ENCODE measurements around the gene PLCB4.

PLCB4 gene

DNA sequence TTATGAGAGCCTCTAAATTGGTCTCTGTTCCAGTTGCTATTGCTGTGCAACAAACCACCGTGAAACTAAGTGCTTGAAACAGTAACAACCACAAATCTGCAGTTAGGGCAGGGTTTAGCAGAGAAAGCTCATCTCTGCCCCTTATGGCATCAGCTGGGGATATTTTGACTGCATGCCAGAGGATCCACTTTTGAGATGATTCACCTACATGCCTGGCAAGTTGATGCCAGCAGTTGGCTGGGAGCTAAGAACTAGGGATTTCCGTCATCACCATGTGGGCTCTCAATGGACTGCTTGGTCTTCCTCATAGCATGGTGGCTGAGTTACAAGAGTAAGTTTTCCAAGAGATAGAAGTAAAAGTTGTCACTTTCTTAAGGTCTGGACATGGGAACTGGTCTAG is 35.1 kb downstream of the PLCB4 start:
- DNase-seq (ENCODE audit: low read depth): no peak

DNA sequence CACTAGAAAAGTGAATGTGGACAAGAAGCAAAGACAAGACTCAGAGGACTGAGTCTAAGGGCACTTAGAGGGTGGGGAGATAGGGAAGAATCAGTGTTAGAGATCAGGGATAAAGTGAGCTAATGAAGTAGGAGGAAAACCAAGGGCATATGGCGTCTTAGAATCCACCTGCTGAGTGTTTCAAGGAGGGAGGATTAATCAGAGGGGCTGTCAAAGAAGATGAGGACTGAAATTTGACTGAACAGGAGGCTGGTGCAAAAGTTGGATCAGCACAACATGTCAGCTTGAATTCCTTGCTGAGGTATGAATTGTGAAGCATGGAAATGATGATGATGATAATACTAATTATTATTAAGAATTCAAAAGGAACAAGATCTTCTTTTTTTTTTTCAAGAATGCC is 39.4 kb downstream of the PLCB4 start:
- DNase-seq (ENCODE audit: low read depth): no peak

DNA sequence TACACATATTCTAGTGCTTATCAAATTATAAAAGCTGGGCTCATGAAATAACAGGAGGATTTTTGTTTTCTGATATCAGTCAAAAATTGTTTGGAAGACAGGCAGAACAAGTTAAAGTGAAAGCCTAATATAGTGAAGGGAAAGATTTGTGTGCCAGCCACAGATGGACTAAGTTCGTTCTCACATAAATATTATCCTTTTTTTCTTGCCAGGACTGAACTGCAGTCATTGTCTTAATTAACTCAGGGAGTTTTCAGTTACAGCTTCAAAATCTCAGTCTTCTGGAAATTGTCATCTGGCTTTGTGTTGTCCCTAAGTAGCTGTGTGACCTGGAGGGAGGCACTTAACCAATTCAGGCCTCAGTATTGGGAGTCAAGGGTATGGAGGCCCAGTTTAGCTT is 40.7 kb downstream of the PLCB4 start:
- DNase-seq (ENCODE audit: low read depth): no peak

DNA sequence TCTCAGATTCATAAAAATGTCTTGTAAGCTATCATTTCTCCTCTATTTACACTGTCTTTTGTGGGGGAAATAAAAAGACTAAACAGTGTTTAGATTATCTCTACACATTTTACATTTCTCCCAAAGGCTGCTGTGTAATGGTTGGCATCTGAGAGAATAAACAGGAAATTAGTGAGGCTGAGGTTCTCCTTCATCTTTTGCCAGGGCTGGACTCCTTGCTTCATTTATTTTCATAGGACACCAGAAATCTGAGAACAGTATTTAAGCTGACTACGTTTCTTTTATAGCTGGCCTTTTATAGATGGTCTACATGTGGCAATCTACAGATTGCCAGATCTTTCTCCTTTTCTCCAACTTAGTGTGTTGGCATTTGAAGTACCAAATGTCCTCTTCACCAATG is 41.5 kb downstream of the PLCB4 start:
- DNase-seq (ENCODE audit: low read depth): no peak

DNA sequence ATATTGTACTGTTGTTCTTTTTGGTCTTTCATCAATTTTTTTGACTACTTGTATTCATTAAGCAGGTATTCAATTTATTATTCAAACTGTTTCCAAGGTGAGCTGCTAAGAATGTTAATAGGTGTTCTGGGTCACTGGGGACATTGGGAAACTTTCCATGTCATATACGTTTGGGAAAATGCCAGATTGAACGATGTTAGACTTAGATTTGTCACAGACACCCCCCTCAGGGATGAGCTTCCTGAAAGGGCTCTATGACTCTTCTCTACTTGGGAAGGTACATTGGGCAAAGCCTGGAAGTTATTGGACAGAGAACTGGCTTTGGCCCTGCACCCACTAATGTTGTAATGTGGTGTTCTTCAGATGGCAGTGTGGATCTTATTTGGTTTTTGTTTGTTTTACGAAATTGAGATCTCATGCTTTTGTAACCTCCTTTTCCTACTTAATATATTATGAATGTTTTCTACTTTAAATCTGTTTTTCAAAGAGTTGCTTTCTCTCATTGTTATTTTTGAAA is 42.1 kb downstream of the PLCB4 start:
- DNase-seq (ENCODE audit: low read depth): no peak

DNA sequence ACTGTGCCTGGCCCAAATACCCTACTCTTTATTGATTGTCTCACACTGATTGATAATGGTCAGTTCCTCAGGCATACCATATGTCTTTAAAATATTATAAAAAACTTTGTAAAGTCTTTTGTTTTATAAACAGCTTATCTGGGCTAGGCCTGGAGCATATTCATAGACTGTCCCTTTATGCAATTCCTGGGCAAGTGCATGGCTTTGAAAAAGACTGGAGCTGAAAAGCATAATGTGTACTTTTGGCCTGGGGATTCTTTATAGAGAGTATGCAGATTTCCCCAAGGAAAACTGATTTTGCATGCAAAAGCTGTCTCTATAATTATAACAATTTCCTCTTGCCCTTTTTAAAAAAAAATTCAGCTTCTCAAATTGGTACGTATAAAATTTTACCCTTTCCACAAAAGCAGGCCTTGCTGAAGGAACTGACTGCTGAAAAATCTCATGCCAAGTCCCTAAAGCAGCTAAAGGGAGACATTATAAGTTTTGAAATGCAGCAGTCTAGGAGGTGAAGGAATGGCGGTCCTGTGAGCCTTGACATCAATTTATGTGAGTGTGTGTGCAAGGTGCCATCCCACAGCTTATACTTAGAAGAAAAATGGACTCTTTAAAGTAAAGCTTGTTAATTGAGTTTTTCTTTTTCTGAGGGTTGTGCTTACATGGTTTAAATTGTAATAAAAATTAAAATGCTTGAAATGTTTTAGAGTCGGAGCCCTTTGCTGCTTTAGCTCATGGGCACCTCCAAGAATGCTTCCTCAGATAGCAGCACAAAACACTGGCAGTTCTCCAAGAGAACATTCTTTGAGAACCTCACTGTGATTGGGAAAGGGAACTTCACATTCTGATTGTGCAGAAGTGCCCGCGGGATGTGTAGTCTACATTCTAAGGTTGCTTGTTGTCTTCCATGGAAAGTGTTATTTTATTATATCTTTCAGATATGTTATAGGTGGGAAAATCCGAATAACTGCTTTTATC is 43.9 kb downstream of the PLCB4 start:
- DNase-seq (ENCODE audit: low read depth): no peak

DNA sequence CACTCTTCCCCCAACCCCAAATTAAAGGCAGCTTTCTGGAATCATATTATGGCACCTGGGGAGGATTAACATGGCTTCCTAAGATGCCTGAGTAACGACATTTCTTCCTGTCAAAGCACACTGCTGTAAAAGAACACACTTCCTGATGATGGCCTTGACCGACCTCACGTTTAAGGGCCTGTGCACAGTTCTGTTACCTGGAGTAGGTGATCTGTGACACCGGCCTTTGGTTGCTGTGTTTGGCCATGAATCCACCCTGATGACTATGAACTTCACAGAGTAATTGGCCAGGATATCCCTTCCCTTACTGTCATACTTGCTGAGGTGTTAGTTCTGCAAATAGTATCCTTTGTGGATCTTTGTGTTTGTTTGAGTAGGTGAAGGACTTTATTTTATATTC is 45.8 kb downstream of the PLCB4 start:
- no peak for DNase-seq (ENCODE audit: low read depth)

DNA sequence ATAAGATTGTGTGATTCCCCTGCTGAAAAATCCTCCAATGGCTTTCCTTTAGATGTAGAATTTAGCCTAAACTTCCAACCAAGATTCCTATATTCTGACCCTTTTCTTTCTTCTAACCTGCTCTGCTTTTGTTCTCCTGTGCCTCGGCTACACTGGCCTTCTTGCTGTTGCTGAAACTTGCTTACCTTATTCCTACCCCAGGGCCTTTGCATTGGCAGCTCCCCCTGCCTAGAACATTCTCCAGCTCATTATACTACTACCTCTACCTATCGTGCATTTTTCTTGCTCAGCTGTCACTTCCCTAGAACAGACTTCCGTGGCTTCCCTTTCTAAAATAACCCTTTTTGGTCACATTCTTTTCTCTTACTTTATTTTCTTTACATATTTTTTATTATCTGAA is 48.7 kb downstream of the PLCB4 start:
- no peak for DNase-seq (ENCODE audit: low read depth)

DNA sequence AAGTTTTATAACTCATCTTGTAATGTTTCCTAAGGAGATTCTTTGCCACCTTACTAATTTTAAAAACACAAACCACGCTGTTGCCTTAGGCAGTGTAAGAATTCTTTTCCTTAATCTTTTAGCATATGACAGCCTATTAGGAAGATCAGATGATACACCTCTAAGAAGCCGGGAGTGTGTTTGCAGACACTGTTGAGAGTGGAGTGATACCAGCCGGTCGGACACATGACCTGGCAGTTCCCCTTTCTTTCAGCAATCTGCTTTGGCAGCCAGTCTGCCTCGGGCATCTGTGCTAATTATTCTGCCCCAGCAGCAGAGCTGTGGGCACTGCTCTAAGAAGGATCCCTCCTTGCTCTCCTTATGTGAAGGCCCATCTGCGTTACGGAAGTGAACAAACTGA is 50.9 kb downstream of the PLCB4 start:
- DNase-seq (ENCODE audit: low read depth): no peak

DNA sequence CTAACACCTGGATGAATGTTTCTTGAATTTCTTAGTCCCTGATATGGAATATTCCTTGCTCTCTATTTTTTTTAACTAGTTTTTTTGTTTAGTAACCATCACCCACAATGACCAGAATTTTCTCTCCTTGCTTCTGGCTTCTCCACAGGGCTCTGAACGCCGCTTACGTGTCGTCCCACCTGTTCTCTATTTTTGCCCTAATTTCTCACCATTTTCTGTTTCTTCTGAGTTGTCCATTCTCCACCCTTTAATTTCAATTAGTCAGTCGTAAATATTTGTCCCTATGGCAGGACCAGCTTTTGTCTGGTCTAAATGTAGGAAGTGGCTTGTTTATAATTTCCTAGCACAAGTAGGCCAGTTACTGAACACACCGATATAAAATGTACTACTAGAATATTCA is 52.3 kb downstream of the PLCB4 start:
- no peak for DNase-seq (ENCODE audit: low read depth)

DNA sequence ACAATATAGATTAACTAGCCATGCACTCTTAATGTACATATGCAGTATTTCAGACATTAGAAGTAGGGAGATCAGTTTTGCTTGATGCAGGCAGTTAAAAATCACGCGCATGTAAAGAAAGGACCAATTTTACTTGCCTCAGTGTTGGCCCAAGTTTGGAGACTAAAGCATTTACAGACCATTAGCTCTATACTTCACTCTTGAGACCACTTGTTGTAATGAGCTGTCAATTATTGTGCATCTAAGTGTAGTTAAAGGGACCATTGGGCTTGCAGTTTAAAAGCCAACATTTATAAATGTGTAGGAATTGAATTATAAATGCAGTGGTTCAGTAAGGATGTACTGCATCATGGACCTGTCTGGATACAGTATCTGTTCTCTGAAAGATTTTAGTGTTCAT is 53.7 kb downstream of the PLCB4 start:
- no peak for DNase-seq (ENCODE audit: low read depth)

DNA sequence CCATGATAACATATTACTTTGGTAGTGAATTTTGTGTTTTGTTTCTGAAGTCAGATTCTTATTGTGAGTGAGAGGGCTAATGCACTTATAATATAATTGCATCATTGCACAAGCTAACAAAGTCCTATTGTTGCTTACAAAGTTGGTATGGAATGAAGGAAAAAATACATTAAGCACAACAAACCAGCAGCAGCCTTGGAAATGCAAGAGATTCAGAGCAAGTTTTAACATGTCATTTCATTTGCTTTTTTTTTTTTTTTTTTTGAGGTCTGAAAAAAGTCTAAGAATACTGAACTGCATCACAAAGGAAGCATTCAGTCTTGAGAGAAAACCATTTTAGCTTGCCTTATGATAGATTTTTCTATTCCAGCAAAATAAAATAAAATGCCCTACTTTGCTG is 57.6 kb downstream of the PLCB4 start:
- DNase-seq (ENCODE audit: low read depth): no peak

DNA sequence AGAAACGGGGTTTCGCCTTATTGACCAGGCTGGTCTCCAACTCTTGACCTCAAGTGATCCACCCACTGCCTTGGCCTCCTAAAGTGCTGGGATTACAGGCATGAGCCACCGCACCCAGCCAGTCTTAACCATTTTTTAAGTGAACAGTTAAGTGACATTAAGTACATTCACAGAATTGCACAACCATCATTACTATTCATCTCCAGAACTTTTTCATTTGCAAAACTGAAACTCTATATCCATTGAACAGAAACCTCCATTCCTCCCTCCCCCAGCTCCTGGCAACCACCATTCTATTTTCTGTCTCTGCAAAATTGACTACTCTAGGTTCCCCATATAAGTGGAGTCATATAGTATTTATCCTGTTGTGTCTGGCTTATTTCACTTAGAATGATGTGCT is 59.7 kb downstream of the PLCB4 start:
- DNase-seq (ENCODE audit: low read depth): no peak

DNA sequence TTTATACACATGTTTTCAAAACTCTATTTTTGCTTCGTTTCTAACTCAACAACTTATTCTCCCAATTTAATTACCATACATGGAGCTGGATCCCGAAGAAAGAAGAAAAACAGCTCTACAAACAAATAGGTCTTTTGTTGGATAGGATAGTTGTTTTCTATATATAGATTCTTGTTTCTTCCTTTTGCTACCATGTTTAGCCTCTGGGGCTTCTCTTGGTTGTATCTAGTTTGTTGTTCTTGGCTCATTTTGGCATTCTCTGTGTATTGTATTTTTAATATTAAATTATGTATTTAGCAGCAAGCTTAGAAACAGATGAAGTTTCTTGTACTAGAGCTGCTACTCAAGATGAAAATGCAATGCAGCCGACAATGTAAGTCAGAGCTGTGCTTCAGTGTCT is 60.9 kb downstream of the PLCB4 start:
- DNase-seq (ENCODE audit: low read depth): no peak

DNA sequence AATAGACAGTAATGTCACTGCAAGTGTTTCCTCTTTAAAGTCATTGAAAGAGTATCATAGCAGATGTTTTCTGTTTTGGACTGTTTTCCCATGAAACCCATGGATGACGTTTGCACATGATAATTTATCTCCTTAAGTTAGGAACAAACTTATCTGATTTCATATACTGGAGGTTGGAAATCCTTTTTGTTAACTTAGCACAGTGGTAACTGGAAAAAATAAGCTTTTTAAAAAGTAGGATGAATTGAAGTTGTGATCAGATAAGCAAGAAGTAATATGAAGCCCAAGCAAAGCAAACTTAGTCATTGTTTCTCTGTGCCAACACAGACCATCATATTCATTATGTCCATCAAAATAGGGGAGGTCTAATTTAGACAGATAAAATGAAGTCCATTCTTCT is 61.6 kb downstream of the PLCB4 start:
- DNase-seq (ENCODE audit: low read depth): no peak

DNA sequence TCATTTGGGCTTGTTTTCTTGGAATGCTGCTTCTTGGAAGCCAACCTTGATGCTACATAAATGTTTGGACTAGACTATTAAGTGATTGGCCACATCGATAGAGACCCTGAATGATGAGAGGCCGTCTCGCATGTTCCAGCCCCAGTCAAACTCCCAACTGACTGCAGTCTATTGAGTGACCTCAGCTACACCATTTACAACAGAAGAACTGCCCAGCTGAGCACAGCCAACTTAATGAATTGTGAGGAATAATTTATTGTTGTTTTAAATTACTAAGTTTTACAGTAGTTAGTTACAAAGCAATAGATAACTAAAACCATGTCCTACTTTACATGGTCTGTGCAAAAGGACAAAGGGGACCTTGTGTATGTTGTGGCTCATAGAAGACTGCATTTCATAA is 63.0 kb downstream of the PLCB4 start:
- DNase-seq (ENCODE audit: low read depth): no peak

DNA sequence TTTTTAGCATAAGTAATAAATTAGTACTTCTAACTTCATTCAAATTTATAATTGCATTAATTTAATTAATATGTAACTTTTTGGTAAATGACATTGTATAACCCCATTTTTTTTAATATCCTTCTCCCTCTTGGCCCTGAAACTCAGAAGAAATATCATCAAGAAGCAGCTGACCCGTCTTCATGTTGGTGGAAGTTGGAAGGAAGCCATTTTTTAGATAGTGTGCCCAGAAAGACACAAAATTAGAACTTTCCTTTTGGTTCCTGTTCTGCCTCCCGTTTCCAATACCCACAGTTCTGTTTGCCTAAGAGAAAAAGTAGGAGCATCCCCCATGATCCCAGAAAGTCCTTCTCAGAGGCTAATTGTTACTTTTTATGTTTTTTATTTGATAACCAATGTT is 65.5 kb downstream of the PLCB4 start:
- no peak for DNase-seq (ENCODE audit: low read depth)

DNA sequence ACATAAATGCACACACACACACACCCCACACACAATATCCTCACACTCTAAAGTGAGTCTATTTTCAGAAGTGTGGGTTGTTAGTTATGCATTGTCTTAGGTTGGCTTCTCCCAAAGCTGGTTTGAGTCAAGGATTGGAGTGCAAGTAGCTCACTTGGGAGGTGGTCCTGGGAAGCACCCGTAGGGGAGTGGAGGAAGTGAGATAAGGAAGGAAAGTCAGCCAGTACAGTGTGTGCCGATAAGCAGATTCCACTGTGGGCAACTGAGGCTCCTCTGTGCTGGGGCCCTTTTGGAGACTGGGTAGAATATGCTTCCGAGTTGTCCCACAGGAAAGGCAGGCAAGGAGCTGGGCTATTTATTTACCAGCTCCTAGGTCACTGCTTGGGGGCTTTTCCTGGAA is 67.2 kb downstream of the PLCB4 start:
- no peak for DNase-seq (ENCODE audit: low read depth)

DNA sequence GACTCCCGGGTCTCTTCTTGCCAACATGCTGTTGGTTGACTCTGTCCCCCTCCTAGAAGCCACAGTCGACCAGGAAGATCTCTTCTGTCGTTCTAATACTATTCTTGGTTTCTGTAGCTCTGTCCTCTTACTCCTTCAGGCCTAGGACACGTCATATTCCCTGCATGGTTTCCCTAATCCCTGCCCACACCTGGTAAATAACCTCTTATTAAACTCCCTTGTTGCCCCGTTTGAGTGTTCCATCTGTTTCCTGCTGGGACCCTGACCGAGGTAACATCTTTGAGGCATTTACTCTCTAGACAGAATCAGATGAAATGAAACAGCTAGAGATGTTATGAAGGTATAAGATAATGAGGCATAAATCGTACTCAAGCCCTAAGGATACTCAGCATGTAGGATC is 68.1 kb downstream of the PLCB4 start:
- no peak for DNase-seq (ENCODE audit: low read depth)

DNA sequence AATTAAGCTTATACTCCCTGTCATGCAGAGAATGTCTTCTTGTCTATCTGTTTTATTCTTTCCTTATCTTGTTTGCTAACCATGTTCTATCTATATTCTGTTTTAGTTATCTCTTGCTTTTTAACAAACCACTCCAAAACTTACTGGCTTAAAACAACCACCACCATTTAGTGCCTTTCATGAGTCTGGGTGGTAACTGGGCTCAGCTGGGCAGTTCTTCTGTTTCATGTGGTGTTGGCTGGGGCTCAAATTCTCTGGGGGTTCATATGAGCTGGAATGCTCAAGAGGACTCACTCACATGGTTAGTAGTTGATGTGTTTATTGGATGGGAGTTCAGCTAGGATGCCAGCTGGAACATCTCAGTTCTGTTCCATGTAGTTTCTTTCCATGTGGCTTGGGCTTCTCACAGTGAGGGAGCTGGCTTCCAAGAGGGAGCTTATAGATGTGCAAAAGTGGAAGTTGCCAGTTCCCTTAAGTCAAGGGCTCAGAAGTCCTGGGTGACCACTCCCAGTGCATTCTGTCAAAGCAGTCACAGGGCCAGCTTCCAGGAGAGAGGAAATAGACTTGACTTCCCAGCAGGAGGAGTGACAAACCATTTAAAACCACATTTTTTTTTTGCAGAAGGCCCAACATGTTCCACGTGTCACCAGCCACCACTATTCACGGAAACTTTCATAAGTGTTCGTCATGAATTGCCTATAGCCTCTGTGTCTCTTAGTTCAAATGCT is 70.4 kb downstream of the PLCB4 start:
- DNase-seq (ENCODE audit: low read depth): no peak

DNA sequence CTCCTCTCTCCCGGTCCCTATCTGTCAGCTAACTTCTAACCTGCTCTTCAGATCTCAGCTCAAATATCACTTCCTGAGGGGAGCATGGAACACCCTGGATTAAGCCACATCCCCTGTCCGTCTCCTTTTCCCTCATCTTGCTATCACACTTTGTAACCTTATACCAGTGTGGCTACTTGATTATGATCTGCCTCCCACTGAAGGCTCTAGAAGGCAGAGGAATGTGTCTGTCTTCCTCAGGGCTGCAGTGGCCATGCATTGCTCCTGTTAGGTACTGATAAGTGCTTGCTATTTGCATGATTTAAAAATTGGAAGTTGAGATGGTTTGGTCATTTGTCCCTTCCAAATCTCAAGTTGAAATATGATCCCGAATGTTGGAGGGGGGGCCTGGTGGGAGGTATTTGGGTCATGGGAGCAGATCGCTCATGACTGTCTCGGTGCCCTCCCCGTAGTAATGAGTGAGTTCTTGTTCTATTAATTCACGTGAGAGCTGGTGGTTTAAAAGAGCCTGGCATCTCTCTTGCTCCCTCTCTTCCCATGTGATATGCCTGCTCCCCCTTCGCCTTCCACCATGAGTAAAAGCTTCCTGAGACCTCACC is 71.4 kb downstream of the PLCB4 start:
- DNase-seq (ENCODE audit: low read depth): no peak

DNA sequence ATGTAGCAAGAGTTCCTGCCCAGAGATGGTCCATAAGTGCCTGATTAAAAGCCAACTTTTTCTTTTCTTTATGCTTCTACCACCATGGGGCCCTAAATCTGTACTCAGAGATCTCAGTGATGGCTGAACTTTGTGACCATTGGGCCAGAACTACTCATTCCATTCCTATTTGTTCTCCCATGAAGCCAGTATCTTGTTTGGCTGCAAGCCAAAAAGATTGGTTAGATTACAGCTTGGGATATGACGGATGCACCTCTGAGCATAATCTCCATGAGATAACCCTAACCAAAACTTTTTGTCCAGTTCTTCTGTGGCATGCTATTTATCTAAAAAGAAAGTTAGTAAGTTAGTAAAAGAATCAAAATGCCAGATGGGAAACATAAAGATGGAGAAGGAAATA is 72.2 kb downstream of the PLCB4 start:
- DNase-seq (ENCODE audit: low read depth): no peak

DNA sequence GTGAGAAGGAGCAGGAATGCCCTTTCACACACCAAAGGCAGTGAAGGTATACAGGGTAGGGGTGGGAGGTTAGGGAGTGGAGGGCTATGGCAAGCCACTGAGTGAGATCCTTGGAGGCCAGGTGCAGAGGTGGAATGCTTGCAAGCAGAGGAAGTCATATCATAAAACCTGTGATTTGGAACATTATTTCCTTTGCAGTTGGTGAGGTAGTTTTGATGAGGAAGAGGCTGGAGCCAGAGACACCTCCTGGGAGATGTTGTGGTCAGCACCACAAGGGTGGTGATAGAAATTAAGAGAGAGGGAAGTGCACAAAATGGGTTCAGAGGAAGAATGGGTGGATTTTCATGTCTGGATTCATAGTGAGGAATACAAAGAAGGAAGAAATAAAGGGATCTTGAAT is 73.0 kb downstream of the PLCB4 start:
- no peak for DNase-seq (ENCODE audit: low read depth)

Measured in stimulated activated CD8-positive, alpha-beta memory T cell treated with anti-CD3 and anti-CD28 coated beads, Interleukin-7, amount 100 ng/mL, for 24 hours (primary cell).